GM12875 (cell line): ENCODE data around the gene JRKL.

Experiments
- H3K4me3 ChIP-seq: one replicate; pipeline ENCODE4 v1.5.1; 2011; ENCODE audit warnings: low read depth, low read length, control low read depth
- TF ChIP-seq, protein P1 (sequence below): IDR thresholded peaks from 2 replicates; pipeline ENCODE4 v1.5.1; 2011; ENCODE audit warnings: low read depth, mild to moderate bottlenecking, control low read depth, inconsistent platforms, low read length, moderate library complexity, borderline replicate concordance; ENCODE audit not compliant: insufficient read depth

The JRKL gene

DNA sequence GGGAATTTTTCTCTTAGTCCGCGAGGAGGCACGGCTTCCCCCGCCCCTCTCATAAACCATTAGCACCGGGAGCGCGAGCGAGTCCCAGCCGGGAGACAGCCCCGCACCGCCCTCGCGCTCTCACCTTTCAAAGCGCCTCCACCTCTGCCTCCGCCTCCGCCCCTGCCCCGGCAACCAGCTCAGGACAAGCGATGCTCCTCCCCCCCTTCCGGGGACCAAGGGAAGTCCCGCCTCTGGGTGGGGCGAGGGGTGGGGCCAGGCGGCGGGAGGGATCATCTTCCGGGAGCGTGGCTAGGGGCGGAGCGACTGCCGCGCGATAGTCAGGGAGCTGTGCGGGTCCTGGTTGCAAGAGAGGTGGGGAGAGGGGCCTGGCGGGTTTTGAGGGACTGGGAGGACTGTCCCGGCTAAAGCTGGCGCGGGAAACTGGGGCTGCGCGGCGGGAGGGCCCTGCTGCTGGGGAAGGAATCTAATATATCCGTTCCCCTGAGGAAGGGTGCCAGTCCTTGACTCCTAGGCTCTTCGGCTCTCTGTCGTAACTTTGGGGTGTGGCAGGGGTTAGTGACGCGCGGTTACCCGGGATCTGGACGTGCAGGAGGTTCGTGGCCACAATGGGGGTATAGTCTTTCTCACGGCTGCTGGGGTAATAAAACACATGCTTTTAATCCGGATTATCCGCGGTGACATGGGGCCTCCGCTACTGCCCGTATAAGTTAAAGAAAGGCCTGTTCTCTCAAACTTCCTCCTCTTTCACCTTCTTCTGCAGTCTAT lies at the start of gene JRKL, which contains the start of gene CCDC82:
TSS of gene JRKL (plus strand) at position 294 of the 768 bp plus-strand sequence. CDS start 637 bp downstream, outside the sequence.
TSS of gene CCDC82 (minus strand) at position 193 of the 768 bp plus-strand sequence. CDS start 5,165 bp downstream, outside the sequence.
- TF ChIP-seq, protein P1, sequence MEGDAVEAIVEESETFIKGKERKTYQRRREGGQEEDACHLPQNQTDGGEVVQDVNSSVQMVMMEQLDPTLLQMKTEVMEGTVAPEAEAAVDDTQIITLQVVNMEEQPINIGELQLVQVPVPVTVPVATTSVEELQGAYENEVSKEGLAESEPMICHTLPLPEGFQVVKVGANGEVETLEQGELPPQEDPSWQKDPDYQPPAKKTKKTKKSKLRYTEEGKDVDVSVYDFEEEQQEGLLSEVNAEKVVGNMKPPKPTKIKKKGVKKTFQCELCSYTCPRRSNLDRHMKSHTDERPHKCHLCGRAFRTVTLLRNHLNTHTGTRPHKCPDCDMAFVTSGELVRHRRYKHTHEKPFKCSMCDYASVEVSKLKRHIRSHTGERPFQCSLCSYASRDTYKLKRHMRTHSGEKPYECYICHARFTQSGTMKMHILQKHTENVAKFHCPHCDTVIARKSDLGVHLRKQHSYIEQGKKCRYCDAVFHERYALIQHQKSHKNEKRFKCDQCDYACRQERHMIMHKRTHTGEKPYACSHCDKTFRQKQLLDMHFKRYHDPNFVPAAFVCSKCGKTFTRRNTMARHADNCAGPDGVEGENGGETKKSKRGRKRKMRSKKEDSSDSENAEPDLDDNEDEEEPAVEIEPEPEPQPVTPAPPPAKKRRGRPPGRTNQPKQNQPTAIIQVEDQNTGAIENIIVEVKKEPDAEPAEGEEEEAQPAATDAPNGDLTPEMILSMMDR, result no peak
- H3K4me3 ChIP-seq, result peak within 1 kb of the TSS; percentile 88

DNA sequence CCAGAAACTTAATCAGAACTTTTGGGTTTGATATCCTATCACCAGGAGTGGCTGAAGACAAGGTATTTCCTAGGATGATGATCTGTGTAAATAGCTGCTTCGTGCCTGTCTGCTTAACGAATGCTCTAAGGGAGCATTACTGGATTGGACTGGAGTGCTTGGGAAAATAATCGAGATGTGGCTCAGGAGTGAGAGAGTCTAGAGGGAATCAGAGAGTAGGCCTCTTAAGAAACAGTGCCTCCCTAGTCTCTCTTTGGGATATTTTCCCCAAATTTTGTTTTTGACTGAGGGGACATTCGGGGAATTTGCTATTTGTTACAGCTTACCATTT lies 49.3 kb upstream of the JRKL start:
- TF ChIP-seq, protein P1, result no peak
- H3K4me3 ChIP-seq, result peak overlapping the region; percentile 55

DNA sequence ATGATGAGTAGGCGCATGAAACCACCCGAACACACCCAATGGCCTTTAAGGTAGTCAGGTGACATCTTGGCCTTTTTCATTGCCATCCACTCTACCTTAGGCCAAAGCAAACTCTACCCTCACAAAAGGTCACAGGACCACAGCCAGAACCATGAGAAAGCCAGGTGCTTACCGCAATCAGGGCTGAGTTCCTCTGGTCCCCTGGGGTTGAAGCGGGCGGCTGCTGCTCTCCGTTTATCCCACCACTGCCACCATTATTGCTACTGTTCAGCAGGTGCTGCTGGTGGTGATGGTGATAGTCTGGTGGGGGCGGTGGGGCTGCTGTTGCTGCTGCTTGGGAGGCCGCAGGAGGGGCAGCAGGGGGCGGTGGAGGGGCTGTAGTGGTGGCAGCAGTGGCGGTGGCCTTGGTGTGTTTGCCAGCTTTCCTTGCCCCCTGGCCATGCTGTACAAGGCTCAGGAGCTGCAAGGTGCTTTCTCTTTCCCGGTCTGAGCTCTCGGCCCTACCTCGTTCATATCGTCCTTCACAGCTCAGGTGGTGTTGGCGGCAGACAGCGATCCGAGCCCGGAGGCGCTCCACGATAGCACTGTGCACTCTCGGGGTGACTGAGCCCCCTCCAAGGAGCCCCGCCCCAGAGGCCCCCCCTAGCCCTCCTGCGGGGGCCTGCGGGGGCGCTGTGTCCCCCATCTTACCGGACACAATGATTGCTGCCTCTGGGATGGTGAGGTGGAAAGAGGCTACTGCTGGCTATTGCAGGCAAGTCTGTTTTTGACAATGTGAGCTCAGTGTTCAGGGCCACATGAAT lies 48.4 kb upstream of the JRKL start:
- H3K4me3 ChIP-seq, result peak overlapping the region; percentile 55

DNA sequence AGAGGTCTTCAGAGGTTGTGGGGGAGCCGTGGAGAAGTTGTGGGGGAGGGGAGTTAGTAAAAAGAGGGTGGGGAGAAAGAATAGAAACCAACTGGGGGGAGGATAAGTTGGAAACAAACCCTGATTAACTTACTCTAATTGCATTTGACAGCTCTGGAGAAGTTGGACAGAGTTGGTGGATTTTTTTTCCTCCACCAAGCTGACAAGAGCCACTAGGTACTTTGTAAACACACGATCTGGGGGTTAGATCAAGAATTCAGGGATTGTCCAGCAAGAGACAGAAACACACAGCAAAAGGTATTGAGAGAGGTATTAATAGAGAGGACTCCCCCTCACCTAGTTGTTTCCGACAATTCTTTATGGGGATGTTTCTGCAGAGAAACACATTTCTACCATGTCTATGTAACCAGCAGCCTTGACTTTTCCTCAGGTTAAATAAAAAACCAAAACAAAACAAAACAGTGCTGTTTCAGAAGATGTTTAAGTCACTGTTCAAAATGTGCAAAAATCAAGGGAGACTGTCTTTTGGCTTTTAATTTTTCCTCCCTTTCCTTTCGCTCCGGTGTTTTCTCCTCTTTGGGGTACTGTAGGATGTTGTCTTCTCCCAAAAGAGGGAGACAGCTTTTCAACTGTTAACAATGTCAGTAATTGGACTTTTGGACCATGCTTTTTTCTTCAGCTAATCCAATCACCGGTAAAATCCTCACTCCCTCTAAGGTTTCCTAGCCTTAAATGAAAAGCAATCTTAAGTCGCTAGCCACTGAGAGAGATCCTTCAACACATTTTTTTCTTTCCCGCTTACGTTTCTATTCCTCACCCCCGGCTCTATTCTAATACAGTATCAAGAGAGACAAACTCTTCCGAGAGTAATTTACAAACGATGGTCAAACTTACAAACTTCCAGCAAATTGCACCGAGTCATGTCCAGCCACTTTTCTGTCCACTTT lies 47.5 kb upstream of the JRKL start:
- H3K4me3 ChIP-seq, result peak overlapping the region; percentile 55
- TF ChIP-seq, protein P1, result no peak

More for the DNA sequence above, 48.4 kb upstream of the JRKL start:
- TF ChIP-seq, protein P1, result peak; percentile 69

DNA sequence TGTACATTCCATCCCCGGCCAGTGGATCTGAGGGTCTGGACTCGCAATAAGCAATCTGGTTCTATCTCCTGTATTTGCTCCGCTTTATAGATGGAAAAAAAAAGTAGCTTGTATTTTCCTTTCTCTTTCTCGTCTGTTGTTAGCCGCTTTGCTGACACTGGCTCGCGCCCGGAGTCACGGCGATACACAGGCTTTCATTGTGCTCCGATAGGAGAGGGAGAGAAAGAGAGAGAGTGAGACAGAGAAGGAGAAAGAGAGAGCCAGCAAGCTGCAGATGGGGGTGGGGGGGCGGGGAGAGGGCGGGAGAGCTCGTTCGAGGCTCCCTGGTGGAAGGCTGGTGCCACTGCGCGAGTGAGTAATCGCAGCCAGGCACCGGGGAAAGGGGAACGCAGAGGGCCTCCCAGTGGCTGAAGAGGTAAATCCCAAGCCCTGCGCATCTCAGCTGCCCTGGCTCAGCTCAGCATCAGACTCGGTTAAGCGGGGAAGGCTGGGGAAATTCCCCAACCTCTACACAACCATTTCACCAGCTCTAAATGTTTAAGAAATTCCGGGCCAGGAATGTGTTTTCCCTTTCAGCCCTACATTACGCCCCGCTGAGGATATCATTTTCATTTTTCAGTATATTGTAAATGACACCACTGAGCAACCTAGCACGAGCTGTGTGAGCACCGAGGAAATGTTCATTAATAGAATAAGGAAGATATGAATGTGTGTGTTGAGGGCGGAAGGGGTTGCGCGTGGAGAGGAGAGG lies 46.7 kb upstream of the JRKL start, which contains the start of gene MAML2:
TSS of gene MAML2 (minus strand) at position 235 of the 751 bp plus-strand sequence. CDS start 1,300 bp downstream, outside the sequence.
- TF ChIP-seq, protein P1, result peak; percentile 92
- peak within 1 kb of the TSS; percentile 55 for H3K4me3 ChIP-seq

DNA sequence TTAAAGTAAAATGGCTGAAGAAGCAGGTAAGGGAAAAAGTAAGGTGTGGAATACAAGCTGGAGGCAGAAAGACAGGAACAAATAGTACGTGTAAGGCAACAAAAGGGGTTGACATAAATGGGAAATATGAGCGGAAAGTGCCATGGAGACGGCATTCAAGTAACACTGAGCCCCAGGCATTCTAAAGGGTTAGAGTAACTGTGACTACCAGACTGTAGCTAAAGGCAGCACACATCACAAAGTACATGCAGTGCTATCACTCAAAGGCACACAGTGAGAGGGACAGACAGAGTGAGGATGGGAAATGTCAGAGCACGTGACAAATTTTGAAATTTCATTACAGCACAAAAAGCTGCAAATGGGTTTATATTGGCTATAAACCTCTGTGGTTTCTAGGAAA lies 33.0 kb upstream of the JRKL start:
- TF ChIP-seq, protein P1, result no peak
- H3K4me3 ChIP-seq, result no peak overlapping the region
